ENCODE measurements around the gene MYMK.

GRCh38 chr9:133475292-133476012 is 49.3 kb downstream of the MYMK start:
- TF ChIP-seq, protein P1, sequence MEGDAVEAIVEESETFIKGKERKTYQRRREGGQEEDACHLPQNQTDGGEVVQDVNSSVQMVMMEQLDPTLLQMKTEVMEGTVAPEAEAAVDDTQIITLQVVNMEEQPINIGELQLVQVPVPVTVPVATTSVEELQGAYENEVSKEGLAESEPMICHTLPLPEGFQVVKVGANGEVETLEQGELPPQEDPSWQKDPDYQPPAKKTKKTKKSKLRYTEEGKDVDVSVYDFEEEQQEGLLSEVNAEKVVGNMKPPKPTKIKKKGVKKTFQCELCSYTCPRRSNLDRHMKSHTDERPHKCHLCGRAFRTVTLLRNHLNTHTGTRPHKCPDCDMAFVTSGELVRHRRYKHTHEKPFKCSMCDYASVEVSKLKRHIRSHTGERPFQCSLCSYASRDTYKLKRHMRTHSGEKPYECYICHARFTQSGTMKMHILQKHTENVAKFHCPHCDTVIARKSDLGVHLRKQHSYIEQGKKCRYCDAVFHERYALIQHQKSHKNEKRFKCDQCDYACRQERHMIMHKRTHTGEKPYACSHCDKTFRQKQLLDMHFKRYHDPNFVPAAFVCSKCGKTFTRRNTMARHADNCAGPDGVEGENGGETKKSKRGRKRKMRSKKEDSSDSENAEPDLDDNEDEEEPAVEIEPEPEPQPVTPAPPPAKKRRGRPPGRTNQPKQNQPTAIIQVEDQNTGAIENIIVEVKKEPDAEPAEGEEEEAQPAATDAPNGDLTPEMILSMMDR (IDR thresholded peaks at IDR 0.05) = no peak
- TF ChIP-seq POLR2A (IDR thresholded peaks at IDR 0.05) (no peak), POLR2AphosphoS5 (IDR thresholded peaks at IDR 0.05) (no peak), EP300 (IDR thresholded peaks at IDR 0.05) (no peak)

Data from stomach (tissue), 4 donors.